Stimulated activated naive B cell treated with anti-CD40 and anti-IgM and Interleukin-4, amounts not matched to agents 10 μg/mL and 1 μg/mL and 100 μg/mL, for 72 hours (primary cell): Measurements from ENCODE around the gene LHPP.

Experiments
- ATAC-seq, 2 donors: fragments of 150-1000 bp; cut with Tn5 transposase; replicated peaks; 2 replicates each; pipeline ENCODE4 v1.10.0; 2021; ENCODE audit warnings: moderate library complexity in 1 of 2
- DNase-seq: peaks from one replicate; pipeline ENCODE4 v3.0.0; 2021
- H3K27ac Mint-ChIP-seq: one replicate; pipeline ENCODE4 v1.8.0; 2022; ENCODE audit warnings: mild to moderate bottlenecking, mixed read lengths
- H3K27me3 Mint-ChIP-seq, 2 donors: one replicate each; pipeline ENCODE4 v1.8.0; 2022; ENCODE audit warnings: mixed read lengths in 2 of 2
- H3K36me3 Mint-ChIP-seq, 2 donors: one replicate each; pipeline ENCODE4 v1.8.0; 2022; ENCODE audit warnings: mixed read lengths in 2 of 2, mild to moderate bottlenecking in 1 of 2
- H3K4me1 Mint-ChIP-seq, 2 donors: one replicate each; pipeline ENCODE4 v1.8.0; 2022; ENCODE audit warnings: mixed read lengths in 2 of 2, mild to moderate bottlenecking in 1 of 2
- H3K4me3 Mint-ChIP-seq, 2 donors: one replicate each; pipeline ENCODE4 v1.8.0; 2022; ENCODE audit warnings: mild to moderate bottlenecking in 2 of 2, mixed read lengths in 2 of 2, moderate library complexity in 1 of 2
- H3K9me3 Mint-ChIP-seq, 2 donors: one replicate each; pipeline ENCODE4 v1.8.0; 2022; ENCODE audit warnings: mixed read lengths in 2 of 2, mild to moderate bottlenecking in 1 of 2

LHPP gene

GRCh38 chr10:124522131-124522932, 60.7 kb downstream of the LHPP start:
- peaks cover 3 to 9% of the 10 kb centered on the region in 2 donors for H3K36me3 Mint-ChIP-seq
- H3K27me3 Mint-ChIP-seq, result no peaks in the 10 kb centered on the region
- no peak overlapping the region for H3K27ac Mint-ChIP-seq

DNA sequence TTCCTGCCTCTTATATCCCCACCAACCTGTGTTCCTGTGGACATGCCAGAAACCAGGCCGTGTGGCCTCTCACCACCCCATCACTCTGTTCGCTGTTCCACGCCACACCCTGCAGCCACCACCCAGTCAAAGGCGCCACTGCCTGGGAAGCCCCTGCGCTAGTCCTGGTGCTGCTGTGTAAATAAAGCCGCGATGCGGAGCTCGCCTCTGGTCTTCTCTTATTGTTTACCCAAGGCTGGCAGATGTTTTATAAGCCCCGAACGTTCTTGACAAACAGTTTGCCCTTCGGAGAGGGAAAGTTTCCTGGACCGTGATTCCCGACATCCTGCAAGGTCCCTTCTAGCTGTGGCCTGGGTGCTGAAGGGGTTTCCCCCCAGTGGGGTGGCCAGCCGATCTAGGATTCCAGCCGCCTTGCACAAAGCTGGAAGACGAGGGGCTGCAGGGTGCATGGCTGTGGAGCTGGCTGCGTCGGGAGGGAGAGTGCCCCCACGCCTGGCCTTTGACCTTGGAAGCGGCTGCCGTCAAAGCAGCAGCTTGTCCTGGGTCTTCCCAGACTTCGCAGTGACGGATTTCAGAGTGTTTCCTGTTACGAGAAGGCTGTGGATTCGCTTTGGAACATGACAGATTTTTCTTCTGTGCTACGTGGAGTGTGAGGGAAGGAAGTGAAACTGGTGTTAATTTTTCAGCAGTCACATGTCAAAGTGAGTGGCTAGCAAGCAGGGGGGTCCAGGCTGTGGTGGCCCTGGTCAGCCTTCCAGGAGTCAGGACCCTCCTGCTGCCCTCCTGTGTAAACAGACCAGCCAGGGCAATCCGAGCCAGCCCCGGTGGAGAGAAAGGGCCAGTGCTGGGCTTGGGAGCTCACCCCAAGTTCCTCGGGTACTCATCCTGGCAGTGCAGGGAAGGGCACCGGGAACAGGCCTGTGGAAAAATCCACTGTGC, 61.6 kb downstream of the LHPP start:
- peak overlapping the region; percentile 3 for H3K27ac Mint-ChIP-seq
- DNase-seq (no peak), ATAC-seq (peak; percentile 66 to 85)
- peaks cover 3 to 9% of the 10 kb centered on the region in 2 donors for H3K36me3 Mint-ChIP-seq
- peaks cover 17% of the 10 kb centered on the region in 2 donors for H3K4me1 Mint-ChIP-seq
- no peaks in the 10 kb centered on the region for H3K27me3 Mint-ChIP-seq
- H3K4me3 Mint-ChIP-seq, result peak overlapping the region; percentile 36 to 69
- H3K9me3 Mint-ChIP-seq, result no peaks in the 10 kb centered on the region

More at GRCh38 chr10:124522131-124522932, 60.7 kb downstream of the LHPP start:
- DNase-seq (no peak), ATAC-seq (no peak)
- Mint-ChIP-seq H3K4me3 (peak overlapping the region in 1 of 2 donors; percentile 3), H3K9me3 (no peaks in the 10 kb centered on the region), H3K4me1 (peaks cover 17% of the 10 kb centered on the region in 2 donors)

DNA sequence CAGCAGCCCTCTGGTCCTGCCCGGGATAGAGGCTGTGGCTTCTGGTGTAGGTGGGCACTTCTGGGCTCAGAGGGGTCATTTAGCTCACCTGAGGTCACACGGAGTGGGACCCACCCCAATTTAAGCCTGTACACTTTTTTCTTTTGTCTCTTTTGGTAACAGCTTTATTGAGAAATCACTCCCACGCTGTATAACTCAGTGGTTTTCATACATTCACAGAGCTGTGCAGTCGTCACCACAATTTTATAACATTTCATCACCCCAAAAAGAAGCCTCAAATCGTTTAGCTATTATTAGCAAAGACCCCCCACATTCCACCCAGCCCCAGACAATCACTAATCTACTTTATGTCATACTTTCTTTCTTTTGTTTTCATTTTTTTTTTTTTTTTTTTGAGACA, 62.3 kb downstream of the LHPP start:
- ATAC-seq (no peak), DNase-seq (no peak)
- Mint-ChIP-seq H3K4me1 (peaks cover 17% of the 10 kb centered on the region in 2 donors), H3K9me3 (no peaks in the 10 kb centered on the region), H3K4me3 (no peak overlapping the region), H3K36me3 (peaks cover 3 to 6% of the 10 kb centered on the region in 2 donors), H3K27ac (no peak overlapping the region), H3K27me3 (no peaks in the 10 kb centered on the region)

DNA sequence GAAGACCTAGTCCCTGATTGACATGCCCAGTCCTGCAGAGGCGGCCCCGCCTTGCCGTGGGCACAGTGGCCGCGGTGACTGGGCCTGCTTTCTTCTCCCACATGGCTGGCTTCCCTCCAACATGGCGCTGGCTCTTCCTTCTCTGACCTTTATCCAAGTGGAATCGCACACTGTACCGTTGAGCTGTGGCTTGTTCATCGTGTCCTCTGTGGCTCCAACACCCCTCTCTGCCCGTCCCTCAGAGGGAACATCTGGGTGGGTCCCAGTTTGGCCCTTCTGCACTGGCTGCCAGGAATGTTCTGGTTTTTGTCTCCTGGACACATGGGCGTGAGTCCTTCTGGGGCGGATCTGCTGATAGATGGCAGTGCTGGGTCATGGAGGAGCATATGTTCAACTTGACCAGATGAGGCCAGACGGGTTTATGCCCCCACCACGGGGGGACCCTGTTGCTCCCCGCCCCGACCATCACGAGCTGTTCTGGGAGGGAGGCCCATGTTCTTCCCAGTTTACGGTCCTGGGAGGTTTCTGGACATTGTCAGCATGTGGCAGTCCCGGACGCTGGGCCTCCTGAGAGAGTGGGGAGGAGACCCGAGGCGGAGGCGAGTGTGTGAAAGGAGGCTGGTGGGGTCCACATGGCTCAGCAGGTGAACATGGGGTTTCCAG, 63.5 kb downstream of the LHPP start:
- Mint-ChIP-seq H3K9me3 (no peaks in the 10 kb centered on the region), H3K27me3 (no peaks in the 10 kb centered on the region), H3K27ac (no peak overlapping the region)

GRCh38 chr10:124525751-124526600, 64.4 kb downstream of the LHPP start:
- DNase-seq, result no peak
- Mint-ChIP-seq H3K4me1 (peaks cover 25 to 27% of the 10 kb centered on the region in 2 donors), H3K36me3 (no peaks in the 10 kb centered on the region), H3K4me3 (no peak overlapping the region), H3K27ac (no peak overlapping the region), H3K9me3 (no peaks in the 10 kb centered on the region), H3K27me3 (no peaks in the 10 kb centered on the region)
- ATAC-seq, result no peak

More for the DNA sequence above, 63.5 kb downstream of the LHPP start:
- ATAC-seq, result no peak
- no peak for DNase-seq
- no peak overlapping the region for H3K4me3 Mint-ChIP-seq
- peaks cover 2 to 4% of the 10 kb centered on the region in 2 donors for H3K36me3 Mint-ChIP-seq
- H3K4me1 Mint-ChIP-seq, result peaks cover 18% of the 10 kb centered on the region in 2 donors

GRCh38 chr10:124526621-124527267, 65.1 kb downstream of the LHPP start:
- no peaks in the 10 kb centered on the region for H3K36me3 Mint-ChIP-seq
- no peak overlapping the region for H3K27ac Mint-ChIP-seq
- DNase-seq (no peak), ATAC-seq (no peak)
- peaks cover 32 to 35% of the 10 kb centered on the region in 2 donors for H3K4me1 Mint-ChIP-seq
- H3K9me3 Mint-ChIP-seq, result no peaks in the 10 kb centered on the region
- no peaks in the 10 kb centered on the region for H3K27me3 Mint-ChIP-seq
- H3K4me3 Mint-ChIP-seq, result no peak overlapping the region

GRCh38 chr10:124527874-124528395, 66.3 kb downstream of the LHPP start:
- DNase-seq (no peak), ATAC-seq (no peak)
- no peaks in the 10 kb centered on the region for H3K36me3 Mint-ChIP-seq
- H3K4me3 Mint-ChIP-seq, result no peak overlapping the region
- no peaks in the 10 kb centered on the region for H3K9me3 Mint-ChIP-seq
- peaks cover 35 to 41% of the 10 kb centered on the region in 2 donors for H3K4me1 Mint-ChIP-seq
- H3K27ac Mint-ChIP-seq, result no peak overlapping the region
- H3K27me3 Mint-ChIP-seq, result no peaks in the 10 kb centered on the region

DNA sequence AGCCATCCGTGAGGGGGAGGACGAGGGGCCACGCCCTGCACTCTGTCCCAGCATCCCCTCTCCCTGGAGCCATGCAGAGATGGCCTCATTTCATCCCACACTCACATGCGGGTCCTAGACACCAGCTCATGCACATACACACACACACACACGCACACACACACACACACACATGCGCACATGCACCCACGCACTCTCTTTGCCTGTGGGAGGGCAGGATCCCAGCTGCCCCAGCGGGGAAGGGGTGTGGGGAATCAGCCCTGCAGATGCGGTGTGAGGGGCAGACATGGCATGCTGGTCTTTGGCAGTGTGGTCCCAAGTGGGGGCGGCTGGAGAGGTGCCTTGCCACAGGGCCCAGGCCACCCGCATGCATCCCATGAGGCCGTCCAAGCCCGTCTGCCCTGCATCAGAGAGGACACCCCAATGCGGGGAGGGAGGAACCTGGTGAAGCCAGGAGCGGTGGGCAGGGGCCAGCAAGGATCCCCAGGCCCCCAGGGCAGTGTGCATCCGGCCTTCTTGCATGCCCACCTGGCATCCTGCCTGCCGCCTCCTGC, 68.1 kb downstream of the LHPP start:
- DNase-seq, result no peak
- H3K27me3 Mint-ChIP-seq, result no peaks in the 10 kb centered on the region
- H3K4me1 Mint-ChIP-seq, result peaks cover 41 to 42% of the 10 kb centered on the region in 2 donors
- H3K36me3 Mint-ChIP-seq, result no peaks in the 10 kb centered on the region
- no peak overlapping the region for H3K4me3 Mint-ChIP-seq
- ATAC-seq, result peak in 1 of 2 donors; percentile 25
- H3K27ac Mint-ChIP-seq, result no peak overlapping the region
- no peaks in the 10 kb centered on the region for H3K9me3 Mint-ChIP-seq

DNA sequence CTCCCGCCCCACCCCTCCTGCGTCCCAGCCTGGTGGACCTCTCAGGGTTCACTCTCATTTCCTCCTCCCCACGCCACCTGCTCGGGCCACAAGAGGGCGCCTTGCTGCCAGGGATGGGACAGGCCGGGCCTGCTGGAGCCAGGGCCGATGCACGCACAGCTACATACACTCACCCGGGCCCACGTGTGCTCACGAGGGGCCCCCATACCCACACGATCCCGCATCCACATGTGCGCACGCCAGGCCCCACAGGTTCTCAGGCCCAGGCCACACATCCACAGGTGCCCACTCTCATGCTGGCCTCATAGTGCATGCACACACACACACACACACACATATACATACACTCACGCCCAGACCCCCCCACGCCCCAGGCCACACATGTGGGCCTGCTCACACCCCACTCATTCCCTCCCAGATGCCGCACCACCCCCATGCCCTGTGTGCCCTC, 68.6 kb downstream of the LHPP start:
- ATAC-seq (peak; percentile 96 to 97), DNase-seq (peak; percentile 86)
- Mint-ChIP-seq H3K4me1 (peaks cover 38 to 47% of the 10 kb centered on the region in 2 donors), H3K27me3 (no peaks in the 10 kb centered on the region), H3K27ac (peak overlapping the region; percentile 80), H3K9me3 (no peaks in the 10 kb centered on the region), H3K36me3 (no peaks in the 10 kb centered on the region), H3K4me3 (peak overlapping the region; percentile 49 to 50)

GRCh38 chr10:124530816-124531215, 69.2 kb downstream of the LHPP start:
- DNase-seq (no peak), ATAC-seq (no peak)
- Mint-ChIP-seq H3K4me1 (peaks cover 41 to 53% of the 10 kb centered on the region in 2 donors), H3K36me3 (no peaks in the 10 kb centered on the region), H3K9me3 (no peaks in the 10 kb centered on the region), H3K4me3 (no peak overlapping the region), H3K27ac (peak overlapping the region; percentile 80), H3K27me3 (no peaks in the 10 kb centered on the region)

DNA sequence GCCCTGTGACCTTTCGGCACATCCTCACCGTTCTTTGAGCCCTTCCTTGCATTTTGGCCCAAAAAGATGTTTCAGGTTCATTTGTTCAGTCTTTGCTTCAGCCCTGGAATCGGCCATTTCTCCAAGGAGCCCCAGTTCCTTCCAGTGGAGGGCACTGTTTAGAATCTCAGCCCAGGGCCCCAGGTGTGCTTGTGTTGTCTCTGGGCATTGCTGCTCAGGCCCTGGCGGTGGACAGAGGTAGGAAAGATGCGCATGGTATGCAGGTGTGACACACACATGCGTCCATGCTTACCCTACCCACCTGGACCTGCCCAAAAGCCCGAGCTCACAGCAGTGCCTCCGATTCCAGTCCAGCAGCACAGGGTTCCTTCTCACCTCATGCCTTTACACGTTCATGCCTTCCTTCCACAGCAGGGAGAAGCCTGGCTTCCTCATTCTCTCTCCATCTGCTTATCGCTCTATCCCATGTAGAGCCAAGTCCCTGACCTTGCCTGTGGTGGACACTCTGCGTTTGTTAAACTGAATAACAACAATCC, 70.6 kb downstream of the LHPP start:
- Mint-ChIP-seq H3K4me3 (no peak overlapping the region), H3K27ac (no peak overlapping the region)

GRCh38 chr10:124532788-124533187, 71.2 kb downstream of the LHPP start:
- no peaks in the 10 kb centered on the region for H3K27me3 Mint-ChIP-seq
- H3K4me1 Mint-ChIP-seq, result peaks cover 49 to 71% of the 10 kb centered on the region in 2 donors
- H3K9me3 Mint-ChIP-seq, result no peaks in the 10 kb centered on the region
- no peak for ATAC-seq
- H3K36me3 Mint-ChIP-seq, result no peaks in the 10 kb centered on the region
- H3K4me3 Mint-ChIP-seq, result no peak overlapping the region
- H3K27ac Mint-ChIP-seq, result no peak overlapping the region
- DNase-seq, result no peak

More for the DNA sequence above, 70.6 kb downstream of the LHPP start:
- peaks cover 49 to 65% of the 10 kb centered on the region in 2 donors for H3K4me1 Mint-ChIP-seq
- DNase-seq (no peak), ATAC-seq (peak in 1 of 2 donors; percentile 11)
- H3K36me3 Mint-ChIP-seq, result no peaks in the 10 kb centered on the region
- H3K9me3 Mint-ChIP-seq, result no peaks in the 10 kb centered on the region
- H3K27me3 Mint-ChIP-seq, result no peaks in the 10 kb centered on the region
